H1 (cell line): Measurements from ENCODE around the gene SMIM38. TPM values are rescaled to one million over a fixed set of nuclear protein-coding genes. Genes with fewer than 3 reads are reported as not detected.

Source experiments
- CREB1 ChIP-seq: IDR thresholded peaks from 2 replicates; pipeline ENCODE4 v1.6.1; 2012; ENCODE audit warnings: inconsistent platforms
- JUND ChIP-seq: IDR thresholded peaks from 2 replicates; pipeline ENCODE4 v1.6.1; 2011; ENCODE audit warnings: mild to moderate bottlenecking, improper control_type of control experiment, low read length
- POLR2A ChIP-seq, 2 experiments: IDR thresholded peaks; 1 replicate in 1 of 2; 2 replicates in 1 of 2; pipeline ENCODE4 v1.6.1; 2011; ENCODE audit warnings: low read depth in 2 of 2, low read length in 2 of 2, mild to moderate bottlenecking in 2 of 2; ENCODE audit errors: control extremely low read depth in 1 of 2
- POU5F1 ChIP-seq: IDR thresholded peaks from 2 replicates; pipeline ENCODE4 v1.6.1; 2011; ENCODE audit warnings: low read depth, mild to moderate bottlenecking, low read length, moderate library complexity
- SP2 ChIP-seq: IDR thresholded peaks from 2 replicates; pipeline ENCODE4 v1.6.1; 2012; ENCODE audit warnings: mild to moderate bottlenecking, low read length, inconsistent platforms
- SRF ChIP-seq: IDR thresholded peaks from 2 replicates; pipeline ENCODE4 v1.6.1; 2011; ENCODE audit warnings: mild to moderate bottlenecking, low read depth, low read length, moderate library complexity
- polyA plus RNA-seq, 7 experiments: library from polyadenylated mRNA; depleted of rRNA in 3 of 7; stranded (reverse) in 5 of 7; unstranded in 2 of 7; fragments of >200 nt in 5 of 7; fragments of 200-250 nt in 2 of 7; gene quantifications; 1 replicate in 5 of 7; 2 replicates in 1 of 7; 4 replicates in 1 of 7; pipeline versions ENCODE4 v1.2.1 to v1.2.3, GENCODE V29; 2011 to 2013; ENCODE audit warnings: missing spikeins in 2 of 7, mixed read lengths in 2 of 7
- total RNA-seq: library from RNA; stranded (reverse); fragmentation: NEBNext Ultra II Directional; extraction: Animal tissue kit (Norgen Biotek cat#: 25700); gene quantifications from 2 replicates; pipeline ENCODE4 v1.2.1, GENCODE V29; 2021
- TF ChIP-seq, protein P1 (sequence below), 3 experiments: IDR thresholded peaks; 1 replicate in 2 of 3; 2 replicates in 1 of 3; pipeline versions ENCODE4 v1.5.1 to v1.6.1; 2011; ENCODE audit warnings: low read length in 3 of 3, mild to moderate bottlenecking in 3 of 3, inconsistent platforms in 2 of 3, low read depth in 1 of 3, moderate library complexity in 1 of 3; ENCODE audit not compliant: insufficient read depth in 1 of 3; ENCODE audit errors: control extremely low read depth in 1 of 3
- TF ChIP-seq, protein P2 (sequence below): fragments of 300-600 bp; sonication (generic); IDR thresholded peaks from 2 replicates; pipeline ENCODE4 v1.7.1; 2012; ENCODE audit warnings: low read length, moderate library complexity, mild to moderate bottlenecking, inconsistent platforms; ENCODE audit not compliant: insufficient replicate concordance

The SMIM38 gene
- total and polyA plus RNA-seq, 2 of the 8 experiments (the other 6 are each of a cell fraction or from before 2014, with no cell fraction given) = 0.17 to 0.20 TPM

DNA sequence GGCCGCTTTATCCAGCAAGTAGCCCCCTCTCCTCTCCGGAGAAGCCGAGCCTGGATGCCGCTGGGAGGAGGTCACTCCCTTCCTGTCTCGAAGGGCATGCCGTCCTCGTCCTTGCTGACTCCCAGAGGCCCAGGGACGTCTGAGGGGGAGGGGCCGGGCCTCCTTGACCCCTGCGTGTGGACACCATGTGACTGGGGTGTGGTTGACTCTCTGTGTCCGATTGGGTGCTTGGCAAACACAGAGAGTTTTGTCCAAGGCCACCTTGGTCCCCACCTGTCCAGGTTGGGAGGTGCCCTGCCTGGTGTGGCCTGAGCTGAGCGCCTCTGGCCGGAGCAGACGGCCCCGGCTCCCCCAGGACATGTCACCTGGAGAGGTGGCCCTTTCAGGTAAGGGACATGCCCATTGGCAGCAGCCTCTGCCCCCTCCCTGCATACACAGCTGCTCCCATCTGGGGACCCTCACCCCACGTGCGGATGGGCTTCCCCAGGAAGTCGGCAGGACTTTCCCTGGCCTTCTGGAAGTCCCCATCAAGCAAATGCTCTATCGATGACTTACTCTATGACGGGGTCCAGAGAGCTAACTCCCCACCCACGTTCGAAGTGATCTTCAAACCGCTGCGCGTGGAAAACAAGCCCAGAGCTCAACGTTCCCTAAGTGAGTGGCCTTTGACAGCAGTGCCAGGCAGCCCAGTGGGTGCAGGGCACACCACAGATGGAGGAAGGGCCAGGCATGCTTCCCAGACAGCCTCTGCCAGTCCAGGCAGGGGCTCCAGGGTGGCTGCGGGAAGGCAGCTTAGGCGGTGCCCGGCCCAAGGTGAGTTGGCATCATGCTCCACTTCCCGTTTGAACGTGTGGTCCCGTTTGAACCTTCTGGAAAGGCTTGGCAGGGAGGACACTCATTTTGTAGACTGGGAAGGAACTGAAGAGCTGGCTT lies at the start of gene SMIM38 (continued):
- TF ChIP-seq, protein P1, sequence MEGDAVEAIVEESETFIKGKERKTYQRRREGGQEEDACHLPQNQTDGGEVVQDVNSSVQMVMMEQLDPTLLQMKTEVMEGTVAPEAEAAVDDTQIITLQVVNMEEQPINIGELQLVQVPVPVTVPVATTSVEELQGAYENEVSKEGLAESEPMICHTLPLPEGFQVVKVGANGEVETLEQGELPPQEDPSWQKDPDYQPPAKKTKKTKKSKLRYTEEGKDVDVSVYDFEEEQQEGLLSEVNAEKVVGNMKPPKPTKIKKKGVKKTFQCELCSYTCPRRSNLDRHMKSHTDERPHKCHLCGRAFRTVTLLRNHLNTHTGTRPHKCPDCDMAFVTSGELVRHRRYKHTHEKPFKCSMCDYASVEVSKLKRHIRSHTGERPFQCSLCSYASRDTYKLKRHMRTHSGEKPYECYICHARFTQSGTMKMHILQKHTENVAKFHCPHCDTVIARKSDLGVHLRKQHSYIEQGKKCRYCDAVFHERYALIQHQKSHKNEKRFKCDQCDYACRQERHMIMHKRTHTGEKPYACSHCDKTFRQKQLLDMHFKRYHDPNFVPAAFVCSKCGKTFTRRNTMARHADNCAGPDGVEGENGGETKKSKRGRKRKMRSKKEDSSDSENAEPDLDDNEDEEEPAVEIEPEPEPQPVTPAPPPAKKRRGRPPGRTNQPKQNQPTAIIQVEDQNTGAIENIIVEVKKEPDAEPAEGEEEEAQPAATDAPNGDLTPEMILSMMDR (IDR thresholded peaks at IDR 0.05; ENCODE audit: control extremely low read depth in 1 of 3, insufficient read depth in 1 of 3, low read depth in 1 of 3, low read length in 3 of 3) = no peak
- TF ChIP-seq CREB1 (no peak), POU5F1 (no peak), SP2 (no peak), POLR2A (IDR thresholded peaks at IDR 0.05; ENCODE audit: control extremely low read depth in 1 of 2, low read depth in 2 of 2, low read length in 2 of 2) (no peak), SRF (no peak), JUND (no peak)
- TF ChIP-seq, protein P2, sequence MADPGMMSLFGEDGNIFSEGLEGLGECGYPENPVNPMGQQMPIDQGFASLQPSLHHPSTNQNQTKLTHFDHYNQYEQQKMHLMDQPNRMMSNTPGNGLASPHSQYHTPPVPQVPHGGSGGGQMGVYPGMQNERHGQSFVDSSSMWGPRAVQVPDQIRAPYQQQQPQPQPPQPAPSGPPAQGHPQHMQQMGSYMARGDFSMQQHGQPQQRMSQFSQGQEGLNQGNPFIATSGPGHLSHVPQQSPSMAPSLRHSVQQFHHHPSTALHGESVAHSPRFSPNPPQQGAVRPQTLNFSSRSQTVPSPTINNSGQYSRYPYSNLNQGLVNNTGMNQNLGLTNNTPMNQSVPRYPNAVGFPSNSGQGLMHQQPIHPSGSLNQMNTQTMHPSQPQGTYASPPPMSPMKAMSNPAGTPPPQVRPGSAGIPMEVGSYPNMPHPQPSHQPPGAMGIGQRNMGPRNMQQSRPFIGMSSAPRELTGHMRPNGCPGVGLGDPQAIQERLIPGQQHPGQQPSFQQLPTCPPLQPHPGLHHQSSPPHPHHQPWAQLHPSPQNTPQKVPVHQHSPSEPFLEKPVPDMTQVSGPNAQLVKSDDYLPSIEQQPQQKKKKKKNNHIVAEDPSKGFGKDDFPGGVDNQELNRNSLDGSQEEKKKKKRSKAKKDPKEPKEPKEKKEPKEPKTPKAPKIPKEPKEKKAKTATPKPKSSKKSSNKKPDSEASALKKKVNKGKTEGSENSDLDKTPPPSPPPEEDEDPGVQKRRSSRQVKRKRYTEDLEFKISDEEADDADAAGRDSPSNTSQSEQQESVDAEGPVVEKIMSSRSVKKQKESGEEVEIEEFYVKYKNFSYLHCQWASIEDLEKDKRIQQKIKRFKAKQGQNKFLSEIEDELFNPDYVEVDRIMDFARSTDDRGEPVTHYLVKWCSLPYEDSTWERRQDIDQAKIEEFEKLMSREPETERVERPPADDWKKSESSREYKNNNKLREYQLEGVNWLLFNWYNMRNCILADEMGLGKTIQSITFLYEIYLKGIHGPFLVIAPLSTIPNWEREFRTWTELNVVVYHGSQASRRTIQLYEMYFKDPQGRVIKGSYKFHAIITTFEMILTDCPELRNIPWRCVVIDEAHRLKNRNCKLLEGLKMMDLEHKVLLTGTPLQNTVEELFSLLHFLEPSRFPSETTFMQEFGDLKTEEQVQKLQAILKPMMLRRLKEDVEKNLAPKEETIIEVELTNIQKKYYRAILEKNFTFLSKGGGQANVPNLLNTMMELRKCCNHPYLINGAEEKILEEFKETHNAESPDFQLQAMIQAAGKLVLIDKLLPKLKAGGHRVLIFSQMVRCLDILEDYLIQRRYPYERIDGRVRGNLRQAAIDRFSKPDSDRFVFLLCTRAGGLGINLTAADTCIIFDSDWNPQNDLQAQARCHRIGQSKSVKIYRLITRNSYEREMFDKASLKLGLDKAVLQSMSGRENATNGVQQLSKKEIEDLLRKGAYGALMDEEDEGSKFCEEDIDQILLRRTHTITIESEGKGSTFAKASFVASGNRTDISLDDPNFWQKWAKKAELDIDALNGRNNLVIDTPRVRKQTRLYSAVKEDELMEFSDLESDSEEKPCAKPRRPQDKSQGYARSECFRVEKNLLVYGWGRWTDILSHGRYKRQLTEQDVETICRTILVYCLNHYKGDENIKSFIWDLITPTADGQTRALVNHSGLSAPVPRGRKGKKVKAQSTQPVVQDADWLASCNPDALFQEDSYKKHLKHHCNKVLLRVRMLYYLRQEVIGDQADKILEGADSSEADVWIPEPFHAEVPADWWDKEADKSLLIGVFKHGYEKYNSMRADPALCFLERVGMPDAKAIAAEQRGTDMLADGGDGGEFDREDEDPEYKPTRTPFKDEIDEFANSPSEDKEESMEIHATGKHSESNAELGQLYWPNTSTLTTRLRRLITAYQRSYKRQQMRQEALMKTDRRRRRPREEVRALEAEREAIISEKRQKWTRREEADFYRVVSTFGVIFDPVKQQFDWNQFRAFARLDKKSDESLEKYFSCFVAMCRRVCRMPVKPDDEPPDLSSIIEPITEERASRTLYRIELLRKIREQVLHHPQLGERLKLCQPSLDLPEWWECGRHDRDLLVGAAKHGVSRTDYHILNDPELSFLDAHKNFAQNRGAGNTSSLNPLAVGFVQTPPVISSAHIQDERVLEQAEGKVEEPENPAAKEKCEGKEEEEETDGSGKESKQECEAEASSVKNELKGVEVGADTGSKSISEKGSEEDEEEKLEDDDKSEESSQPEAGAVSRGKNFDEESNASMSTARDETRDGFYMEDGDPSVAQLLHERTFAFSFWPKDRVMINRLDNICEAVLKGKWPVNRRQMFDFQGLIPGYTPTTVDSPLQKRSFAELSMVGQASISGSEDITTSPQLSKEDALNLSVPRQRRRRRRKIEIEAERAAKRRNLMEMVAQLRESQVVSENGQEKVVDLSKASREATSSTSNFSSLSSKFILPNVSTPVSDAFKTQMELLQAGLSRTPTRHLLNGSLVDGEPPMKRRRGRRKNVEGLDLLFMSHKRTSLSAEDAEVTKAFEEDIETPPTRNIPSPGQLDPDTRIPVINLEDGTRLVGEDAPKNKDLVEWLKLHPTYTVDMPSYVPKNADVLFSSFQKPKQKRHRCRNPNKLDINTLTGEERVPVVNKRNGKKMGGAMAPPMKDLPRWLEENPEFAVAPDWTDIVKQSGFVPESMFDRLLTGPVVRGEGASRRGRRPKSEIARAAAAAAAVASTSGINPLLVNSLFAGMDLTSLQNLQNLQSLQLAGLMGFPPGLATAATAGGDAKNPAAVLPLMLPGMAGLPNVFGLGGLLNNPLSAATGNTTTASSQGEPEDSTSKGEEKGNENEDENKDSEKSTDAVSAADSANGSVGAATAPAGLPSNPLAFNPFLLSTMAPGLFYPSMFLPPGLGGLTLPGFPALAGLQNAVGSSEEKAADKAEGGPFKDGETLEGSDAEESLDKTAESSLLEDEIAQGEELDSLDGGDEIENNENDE = no peak
